ENCODE data around the gene MC1R.
"Not testable (repeated sequence)": the region's sequence is repeated elsewhere in the genome, so short reads cannot be mapped to it uniquely, and the experiment has no call there.

MC1R gene

DNA sequence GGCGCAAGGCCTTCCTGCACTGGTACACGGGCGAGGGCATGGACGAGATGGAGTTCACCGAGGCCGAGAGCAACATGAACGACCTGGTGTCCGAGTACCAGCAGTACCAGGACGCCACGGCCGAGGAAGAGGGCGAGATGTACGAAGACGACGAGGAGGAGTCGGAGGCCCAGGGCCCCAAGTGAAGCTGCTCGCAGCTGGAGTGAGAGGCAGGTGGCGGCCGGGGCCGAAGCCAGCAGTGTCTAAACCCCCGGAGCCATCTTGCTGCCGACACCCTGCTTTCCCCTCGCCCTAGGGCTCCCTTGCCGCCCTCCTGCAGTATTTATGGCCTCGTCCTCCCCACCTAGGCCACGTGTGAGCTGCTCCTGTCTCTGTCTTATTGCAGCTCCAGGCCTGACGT, 17.0 kb downstream of the MC1R start:
- not testable (repeated sequence) for DNase-seq (ENCODE audit: low read depth)

DNA sequence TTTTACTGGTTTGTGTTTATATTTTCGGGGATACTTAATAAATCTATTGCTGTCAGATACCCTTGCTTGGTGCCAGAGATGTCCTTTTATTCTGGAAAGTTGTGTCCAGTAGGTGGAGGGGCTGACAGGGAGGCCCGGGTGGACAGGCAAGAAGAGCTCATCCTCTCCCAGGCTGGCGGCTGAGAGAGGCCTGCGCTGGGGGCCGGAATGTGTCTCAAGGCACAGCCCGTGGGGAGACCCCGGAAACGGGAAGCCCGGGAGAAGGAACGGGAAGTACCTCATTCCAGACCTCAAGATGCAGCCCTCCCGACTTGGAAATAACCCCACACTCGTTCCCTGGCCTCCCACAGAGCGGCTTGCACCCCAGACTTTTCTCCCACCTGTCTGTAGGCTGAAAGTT, 17.4 kb downstream of the MC1R start:
- DNase-seq (ENCODE audit: low read depth) = no peak

DNA sequence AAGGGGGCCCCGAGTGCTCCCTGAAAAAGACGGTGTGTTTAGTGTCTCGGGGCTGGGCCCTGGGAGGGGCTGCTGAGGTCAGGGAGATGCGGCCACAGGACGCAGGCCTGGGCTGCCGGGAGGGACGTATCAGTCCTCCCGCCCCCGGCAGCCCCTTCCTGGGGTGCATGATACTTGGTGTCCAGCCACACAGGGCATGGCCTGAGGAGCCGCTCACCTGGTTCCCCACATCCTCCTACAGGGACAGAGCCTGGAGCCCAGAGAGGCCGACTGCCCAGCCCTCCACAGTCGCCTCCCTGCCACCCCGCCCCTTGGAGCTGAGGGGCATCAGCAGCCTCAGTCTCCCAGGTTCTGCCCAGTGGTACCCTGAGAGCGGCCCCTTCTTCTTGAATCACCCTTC, 17.8 kb downstream of the MC1R start:
- no peak for DNase-seq (ENCODE audit: low read depth)

DNA sequence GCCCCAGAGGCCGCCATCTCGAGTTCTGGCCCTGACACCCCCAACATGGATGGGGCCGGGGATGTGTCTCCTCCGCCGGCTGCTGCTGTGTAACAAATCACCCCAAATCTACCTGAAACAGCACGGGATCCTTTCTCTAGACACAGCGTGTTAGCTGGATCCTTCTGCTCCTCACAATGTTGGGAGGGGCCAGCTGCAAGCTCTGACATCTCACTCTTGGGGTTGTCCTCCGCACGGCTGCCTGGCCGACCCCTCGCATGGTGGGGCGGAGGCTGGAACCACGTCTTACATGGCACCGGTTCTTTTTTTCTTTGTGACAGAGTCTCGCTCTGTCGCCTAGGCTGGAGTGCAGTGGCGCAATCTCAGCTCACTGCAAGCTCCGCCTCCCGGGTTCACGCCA, 18.3 kb downstream of the MC1R start:
- DNase-seq (ENCODE audit: low read depth) = no peak

DNA sequence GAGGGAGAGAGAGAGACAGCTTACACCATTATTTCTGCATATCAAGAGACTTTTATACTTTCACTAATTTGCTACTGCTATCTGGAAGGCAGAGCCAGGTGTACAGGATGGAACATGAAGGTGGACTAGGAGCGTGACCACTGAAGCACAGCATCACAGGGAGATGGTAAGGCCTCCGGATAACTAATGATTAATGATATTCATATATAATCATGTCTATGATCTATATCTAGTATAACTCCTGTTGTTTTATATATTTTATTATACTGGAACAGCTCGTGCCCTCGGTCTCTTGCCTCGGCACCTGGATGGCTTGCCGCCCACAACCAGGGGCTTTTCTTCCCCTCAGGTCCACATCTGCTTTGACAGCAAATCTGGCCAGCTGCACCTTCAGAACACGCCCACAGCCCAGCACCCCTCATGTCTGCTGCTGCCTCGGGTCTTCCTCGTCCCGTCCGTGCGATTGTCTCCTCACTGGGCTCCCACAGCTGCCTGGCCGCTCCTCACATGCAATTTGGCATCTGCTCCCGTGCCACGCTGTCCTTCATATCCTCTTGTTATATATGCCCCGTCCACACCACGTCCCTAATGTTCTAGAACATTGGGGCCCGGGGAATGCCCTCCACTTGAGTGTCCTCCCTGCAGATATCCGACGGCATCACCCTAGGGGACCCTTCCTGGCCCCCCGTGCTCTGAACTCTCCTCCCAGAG, 19.7 kb downstream of the MC1R start:
- DNase-seq (ENCODE audit: low read depth) = no peak

DNA sequence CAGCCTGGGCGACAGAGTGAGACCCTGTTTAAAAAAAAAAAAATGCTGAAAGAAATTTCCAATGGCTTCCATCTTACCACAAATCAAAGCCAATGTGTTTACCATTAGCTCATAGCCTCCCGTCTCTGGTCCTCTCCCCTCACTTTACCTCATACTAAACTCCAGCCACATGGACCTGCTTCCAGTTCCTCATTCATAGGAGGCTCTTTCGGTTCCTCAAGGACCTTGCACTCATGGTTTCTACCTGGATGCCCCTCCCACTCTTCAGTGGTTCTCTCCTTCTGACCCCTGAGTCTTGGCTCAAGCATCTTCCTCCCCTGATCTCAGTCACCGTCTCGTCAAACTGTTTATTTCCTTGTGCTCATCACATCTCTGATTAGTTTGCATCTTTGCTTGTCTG, 26.1 kb downstream of the MC1R start:
- no peak for DNase-seq (ENCODE audit: low read depth)

DNA sequence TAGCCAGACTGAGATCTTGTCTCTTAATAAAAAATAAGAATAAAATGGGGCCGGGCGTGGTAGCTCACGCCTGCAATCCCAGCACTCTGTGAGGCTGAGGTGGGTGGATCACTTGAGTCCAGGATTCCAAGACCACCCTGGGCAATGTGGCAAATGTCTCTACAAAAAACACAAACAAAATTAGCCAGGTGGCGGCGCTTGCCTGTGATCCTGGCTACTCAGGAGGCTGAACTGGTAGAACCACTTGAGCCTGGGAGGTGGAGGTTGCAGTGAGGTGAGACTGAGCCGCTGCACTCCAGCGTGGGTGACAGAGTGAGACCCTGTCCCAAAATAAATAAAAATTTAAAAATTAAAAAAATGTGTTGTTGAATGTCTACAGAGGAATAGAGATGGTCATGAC, 27.0 kb downstream of the MC1R start:
- DNase-seq (ENCODE audit: low read depth) = no peak

DNA sequence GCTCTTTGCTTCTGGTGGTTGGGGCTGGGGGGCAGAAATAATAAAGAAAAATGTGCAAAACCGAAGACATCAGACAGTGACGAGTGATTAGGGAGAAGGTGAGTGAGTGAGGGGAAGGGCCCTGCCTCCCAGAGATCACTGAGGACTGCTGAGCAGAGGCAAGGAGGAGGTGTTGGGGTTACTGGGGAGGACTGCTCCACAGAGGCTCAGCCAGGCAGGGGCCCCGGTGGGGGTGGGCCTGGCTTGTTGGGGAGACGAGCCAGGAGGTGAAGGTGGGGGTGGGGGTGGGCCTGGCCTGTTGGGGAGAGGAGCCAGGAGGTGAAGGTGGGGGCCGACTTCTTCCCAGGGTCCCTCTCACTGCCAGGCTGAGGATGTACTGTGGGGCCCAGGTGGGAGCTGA, 27.9 kb downstream of the MC1R start:
- no peak for DNase-seq (ENCODE audit: low read depth)

DNA sequence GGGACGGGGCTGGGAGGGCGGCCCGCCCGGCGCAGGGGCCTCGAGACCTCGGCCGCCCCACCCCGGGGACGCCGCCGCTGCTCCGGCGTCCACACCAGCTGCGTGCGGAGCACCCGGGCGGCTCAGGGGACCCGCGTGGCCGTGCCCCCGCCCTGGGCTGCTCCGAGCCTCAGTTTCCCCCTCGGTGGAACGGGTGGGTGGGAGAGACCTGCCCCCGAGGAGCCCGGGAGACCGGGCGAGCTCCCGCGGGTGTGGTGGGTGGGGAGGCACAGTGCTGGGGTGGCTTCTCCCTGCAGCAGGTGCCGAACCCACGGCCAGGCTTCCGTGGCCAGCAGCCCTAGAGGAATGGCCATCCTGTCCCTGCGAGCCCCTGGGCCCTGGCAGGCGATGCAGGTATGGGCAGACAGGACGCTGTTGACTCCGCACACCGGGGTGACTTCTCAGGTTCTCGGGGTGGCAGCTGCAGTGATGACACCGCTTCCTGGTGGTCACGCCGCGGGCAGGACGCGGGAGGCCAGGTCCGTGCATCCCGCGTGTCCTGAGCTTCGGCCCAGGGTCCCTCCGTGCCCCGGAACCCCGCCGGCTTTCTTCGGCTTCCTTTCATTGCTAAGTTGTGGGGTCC, 30.6 kb downstream of the MC1R start:
- no peak for DNase-seq (ENCODE audit: low read depth)

DNA sequence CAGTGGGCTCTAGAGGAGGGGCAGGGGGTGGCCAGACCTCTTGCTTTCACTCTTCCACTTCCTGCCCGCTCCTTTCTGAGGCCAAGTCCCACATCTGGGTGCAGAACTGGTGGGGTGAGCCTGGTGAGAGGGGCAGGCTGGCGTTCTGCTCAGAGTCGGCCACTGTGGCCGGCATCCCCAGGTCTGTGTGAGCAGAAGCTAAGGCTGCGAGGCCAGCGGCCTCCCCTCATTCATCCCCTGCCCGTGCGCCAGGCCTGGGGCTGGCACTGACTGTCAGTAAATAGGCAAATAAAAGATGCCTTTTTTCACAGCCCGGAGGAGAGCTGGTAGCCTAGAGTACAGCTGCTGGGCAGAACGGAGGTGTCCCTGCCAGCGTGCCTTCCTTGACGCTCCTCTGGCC, 31.1 kb downstream of the MC1R start:
- DNase-seq (ENCODE audit: low read depth) = no peak

DNA sequence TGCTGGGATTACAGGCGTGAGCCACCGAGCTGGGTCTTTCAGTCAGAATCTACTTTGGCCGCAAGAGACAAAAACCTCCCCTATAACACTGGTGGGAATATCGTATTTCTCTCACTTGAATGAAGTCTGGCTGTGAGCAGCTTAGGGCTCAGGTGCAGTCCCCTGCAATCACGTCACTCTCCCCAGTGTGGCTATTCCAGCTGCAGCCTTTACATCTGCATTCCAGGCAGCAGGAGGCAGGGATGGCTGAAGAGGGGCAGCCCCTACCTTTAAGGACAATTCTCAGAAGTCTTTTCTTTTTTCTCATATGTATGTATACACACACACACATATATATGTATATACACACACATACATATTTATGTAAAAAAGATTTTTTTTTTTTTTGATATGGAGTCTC, 32.8 kb downstream of the MC1R start:
- DNase-seq (ENCODE audit: low read depth) = no peak

DNA sequence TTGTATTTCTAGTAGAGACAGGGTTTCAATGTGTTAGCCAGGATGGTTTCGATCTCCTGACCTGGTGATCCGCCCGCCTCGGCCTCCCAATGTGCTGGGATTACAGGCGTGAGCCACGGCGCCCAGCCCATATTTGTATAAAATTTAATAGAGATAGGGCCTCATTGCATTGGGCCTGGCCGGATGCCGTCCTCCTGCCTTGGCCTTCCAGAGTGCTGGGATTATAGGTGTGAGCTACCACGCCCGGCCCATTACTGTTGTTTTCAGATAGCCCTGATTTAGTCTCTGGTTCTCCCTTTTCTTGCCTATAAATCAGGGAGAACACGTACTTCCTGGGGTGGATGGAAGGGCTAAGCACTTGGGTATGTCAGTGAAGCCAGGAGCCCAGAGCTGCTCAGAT, 33.4 kb downstream of the MC1R start:
- DNase-seq (ENCODE audit: low read depth) = no peak

DNA sequence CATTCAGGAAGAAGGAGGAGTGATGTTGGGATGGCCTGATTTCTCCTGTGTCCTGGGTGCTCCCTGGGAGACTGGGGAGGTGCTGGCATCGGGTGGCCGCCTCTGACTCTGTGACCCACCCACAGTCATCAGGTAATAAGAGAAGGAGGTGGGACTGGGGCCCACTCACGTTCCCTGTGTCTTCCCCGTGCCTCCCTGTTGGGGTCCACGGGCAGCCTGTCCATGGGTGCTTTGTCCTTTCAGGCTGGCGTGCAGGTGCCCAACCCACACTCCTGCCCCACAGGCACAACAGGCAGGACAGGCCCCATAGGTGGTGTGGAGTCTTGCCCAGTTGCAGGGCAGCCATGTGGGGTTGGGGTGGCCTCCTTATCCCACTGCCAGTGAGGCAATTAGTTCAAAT, 33.9 kb downstream of the MC1R start:
- no peak for DNase-seq (ENCODE audit: low read depth)

DNA sequence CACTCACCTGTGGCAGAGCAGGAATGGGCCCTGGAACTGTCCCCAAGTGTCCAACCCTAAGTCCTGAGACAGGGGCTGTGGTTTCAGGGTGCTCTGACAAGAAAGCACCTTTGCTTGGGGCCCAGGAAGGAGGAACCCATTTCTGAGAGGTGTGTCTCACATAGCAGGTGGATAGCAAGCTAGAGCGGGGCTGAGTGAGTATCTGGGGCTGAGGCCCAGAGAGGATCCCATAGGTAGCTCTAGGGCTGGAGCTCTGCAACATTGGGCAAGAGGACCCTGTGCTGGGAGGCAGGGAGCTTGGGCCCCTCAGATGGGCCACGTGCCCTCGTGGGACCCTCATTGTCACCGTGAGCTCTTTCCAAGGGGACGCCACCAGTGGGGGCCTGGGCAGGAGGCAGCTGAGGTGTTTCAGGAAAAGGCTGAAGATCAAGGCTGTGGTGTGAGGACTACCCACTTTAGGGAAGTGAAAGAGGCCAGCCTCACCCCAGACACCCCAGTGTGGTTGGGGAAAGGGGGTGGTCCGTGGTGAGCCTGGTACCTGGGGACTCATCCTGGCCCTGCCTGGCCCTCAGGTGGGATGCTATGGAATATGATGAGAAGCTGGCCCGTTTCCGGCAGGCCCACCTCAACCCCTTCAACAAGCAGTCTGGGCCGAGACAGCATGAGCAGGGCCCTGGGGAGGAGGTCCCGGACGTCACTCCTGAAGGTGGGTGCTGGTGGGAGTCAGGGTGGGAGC, 35.2 kb downstream of the MC1R start:
- no peak for DNase-seq (ENCODE audit: low read depth)

DNA sequence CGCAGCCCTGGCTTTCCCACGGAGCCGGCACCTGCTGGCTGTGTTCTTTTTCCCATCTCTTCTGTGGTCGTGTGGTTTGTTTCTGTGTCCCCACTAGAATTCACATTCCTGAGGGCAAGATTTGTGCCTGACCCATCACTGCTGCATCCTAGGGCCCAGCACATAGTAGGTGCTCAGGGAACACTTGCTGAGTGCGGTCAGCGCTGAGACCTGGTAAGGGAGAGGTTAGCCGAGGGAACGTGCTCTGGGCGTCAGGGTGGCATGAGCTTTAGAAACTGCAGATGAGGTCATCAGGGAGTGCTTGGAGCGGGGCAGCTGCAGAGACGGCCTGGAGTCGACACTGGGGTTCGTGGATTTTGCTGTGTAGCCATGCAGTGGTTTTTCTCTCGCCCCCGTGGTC, 35.8 kb downstream of the MC1R start:
- no peak for DNase-seq (ENCODE audit: low read depth)

DNA sequence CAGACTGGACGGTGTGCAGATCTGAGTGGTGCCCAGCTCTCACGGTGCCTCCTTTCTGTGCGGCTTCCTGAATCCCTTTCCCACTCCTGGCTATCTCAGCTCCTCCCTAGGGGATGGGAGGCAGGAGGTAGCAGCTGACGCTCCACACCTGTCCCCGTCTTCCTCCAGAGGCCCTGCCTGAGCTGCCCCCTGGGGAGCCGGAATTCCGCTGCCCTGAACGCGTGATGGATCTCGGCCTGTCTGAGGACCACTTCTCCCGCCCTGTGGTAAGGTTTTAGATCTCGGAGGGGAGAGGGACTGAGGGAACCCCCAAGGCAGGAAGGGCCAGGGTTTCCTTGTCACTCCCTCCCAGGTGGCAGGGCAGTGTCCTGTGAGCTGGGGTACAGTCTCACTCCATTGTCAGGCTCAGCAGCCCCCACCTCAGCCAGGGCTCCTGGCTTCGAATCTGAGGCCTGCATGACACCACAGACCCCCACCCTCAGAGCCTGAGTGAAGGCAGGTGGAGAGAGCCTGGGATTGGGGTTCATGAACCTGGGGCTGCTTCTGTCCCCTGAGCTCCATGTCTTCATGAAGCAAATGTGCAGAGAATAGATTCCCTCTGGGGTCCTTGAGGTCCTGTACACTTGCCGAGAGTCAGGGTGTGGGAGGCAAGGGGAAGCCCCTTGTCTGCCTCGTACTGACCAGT, 36.5 kb downstream of the MC1R start:
- no peak for DNase-seq (ENCODE audit: low read depth)

DNA sequence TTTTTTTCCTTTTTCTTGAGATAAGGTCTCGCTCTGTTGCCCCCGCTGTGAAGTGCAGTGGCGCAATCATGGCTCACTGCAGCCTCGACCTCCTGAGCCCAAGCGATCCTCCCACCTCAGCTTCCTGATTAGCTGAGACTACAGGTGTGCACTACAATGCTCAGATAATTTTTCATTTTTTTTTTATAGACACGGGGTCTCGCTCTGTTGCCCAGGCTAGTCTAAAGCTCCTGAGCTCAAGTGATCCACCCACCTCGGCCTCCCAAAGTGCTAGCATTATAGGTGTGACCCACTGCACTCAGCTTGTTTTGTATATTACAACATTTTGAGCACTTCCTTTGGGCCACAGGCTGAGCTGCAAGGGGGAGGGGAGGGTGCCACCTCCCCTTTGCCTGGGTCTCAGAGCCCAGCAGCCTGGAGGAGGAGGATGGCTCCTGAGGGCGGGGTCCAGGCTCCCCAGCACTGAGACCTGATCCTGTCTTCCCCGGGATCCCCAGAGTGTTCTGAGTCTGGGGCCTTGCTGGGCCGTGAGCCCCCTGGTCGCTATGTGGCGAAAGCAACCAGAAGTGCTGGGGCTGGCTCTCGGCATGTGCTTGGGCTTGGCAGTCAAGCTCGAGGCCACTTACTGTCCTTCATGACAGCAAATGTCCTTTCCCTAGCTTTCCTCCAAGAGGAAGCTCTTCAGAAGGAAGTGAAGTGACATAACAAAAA, 38.0 kb downstream of the MC1R start:
- DNase-seq (ENCODE audit: low read depth) = no peak

DNA sequence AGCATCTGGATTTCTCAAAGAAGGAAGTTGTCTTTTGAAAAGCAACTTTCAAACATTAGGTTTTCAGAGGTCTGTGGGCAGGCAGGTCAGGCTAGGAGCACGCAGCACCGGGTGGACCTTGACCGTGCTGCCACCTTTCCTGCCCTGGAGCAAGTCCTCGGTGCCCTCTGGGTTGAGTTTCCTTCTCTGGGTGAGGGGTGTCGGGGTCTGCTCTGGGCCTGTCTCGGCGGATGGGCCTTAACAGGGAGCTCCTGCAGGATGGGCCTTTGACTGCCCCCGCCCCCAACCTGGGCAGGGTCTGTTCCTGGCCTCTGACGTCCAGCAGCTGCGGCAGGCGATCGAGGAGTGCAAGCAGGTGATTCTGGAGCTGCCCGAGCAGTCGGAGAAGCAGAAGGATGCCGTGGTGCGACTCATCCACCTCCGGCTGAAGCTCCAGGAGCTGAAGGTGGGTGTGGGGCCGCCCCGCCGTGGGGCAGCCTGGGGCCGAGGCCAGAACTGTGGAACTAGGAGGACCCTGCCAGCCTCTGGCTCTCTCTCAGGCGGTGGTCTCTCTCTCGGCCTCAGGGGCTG, 38.6 kb downstream of the MC1R start:
- DNase-seq (ENCODE audit: low read depth) = no peak

DNA sequence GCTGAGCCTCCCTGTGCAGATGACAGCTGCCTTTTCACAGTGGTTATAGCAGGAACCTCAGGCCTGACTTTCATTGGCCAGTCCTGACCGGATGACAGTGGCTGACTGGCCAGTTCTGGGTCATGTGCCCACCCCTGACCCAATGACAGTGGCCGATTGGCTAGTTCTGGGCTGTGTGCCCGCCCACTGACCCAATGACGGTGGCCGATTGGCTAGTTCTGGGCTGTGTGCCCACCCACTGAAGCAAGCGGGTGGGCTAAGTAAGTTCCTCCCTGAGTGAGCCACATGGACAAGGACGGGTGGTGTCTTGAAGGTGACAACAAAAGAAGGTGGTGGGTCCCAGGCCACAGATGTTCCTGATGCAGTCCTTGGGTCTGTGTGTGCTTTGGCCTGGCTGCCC, 39.4 kb downstream of the MC1R start:
- DNase-seq (ENCODE audit: low read depth) = no peak

DNA sequence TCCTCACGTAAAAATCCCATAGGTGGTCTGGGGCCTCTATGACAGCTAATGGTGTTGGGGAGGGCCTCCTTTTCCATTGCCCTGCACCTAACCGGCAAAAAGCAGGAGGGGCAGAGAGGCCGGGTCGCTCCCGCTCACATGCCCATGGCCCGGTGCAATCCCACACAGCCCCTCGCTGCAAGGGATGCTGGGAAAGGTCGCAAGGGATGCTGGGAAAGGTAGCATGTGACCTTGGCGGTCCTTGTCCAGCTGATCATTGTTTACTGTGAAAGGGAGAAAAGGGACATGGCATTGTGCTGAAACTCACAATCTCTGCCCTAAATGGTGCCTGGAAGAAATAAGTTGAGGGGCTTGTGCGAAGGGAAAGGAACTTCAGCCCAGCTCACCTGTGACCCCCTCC, 39.9 kb downstream of the MC1R start:
- DNase-seq (ENCODE audit: low read depth) = no peak

DNA sequence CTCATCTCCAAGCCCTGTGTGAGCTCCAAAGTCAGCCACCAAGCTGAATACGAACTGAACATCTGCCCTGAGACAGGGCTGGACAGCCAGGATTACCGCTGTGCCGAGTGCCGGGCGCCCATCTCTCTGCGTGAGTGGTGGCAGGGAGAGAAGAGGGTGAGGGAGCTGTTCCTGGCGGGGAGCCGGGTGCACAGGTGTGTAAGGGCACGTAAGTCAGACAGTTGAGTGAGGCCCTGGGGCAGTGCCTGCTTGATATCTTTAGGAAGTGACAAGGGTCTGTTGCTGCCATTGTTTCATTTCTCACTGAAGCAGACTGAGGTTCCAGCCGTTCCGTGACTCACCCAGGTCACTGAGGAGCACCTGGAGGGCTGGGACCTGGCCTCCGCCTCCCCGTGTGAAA, 42.3 kb downstream of the MC1R start:
- no peak for DNase-seq (ENCODE audit: low read depth)

DNA sequence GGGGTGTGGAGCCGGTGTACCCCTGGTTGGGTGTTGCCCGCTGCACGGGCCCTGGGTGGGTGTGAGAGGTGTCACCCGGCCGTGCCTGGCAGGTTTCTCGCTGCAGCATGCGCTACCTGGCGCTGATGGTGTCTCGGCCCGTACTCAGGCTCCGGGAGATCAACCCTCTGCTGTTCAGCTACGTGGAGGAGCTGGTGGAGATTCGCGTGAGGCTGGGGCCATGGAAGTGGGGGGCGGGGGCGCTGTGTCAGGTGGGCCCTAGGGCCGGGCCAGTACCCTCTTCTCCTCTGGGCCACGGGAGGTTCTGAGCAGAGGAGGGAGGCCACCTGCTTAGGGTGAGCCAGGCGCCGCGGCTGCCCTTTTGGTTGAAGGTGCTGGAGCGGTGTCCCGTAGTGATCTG, 43.3 kb downstream of the MC1R start:
- no peak for DNase-seq (ENCODE audit: low read depth)

Measured in activated T-helper 9 cell treated with anti-CD3 and anti-CD28 coated beads, Interleukin-2, amount 50 U/mL, for 16 hours (primary cell).